Neuronal stem cell (in vitro differentiated cells): Measurements from ENCODE around the gene ELMO1.

ENCODE experiments used
- DNase-seq: peaks from one replicate; pipeline ENCODE4 v3.0.0-alpha.2; 2013; ENCODE audit warnings: low spot score
- H2AFZ ChIP-seq: one replicate; pipeline ENCODE4 v1.6.1; 2013; ENCODE audit warnings: mild to moderate bottlenecking, low read length, inconsistent platforms
- H2AK5ac ChIP-seq: 2 replicates; pipeline ENCODE4 v1.6.1; 2013; ENCODE audit warnings: low read depth, mild to moderate bottlenecking, inconsistent platforms, low read length, moderate library complexity, mixed read lengths
- H2BK120ac ChIP-seq: 2 replicates; pipeline ENCODE4 v1.6.1; 2013; ENCODE audit warnings: low read depth, mild to moderate bottlenecking, inconsistent platforms, low read length, moderate library complexity, mixed read lengths
- H2BK12ac ChIP-seq: one replicate; pipeline ENCODE4 v1.6.1; 2013; ENCODE audit warnings: low read length, inconsistent platforms
- H2BK15ac ChIP-seq: 2 replicates; pipeline ENCODE4 v1.6.1; 2013; ENCODE audit warnings: mild to moderate bottlenecking, low read length, inconsistent platforms, mixed read lengths
- H2BK5ac ChIP-seq: one replicate; pipeline ENCODE4 v1.6.1; 2013; ENCODE audit warnings: inconsistent platforms, mild to moderate bottlenecking, low read length, moderate library complexity
- H3K14ac ChIP-seq: one replicate; pipeline ENCODE4 v1.6.1; 2013; ENCODE audit warnings: low read length, inconsistent platforms
- H3K18ac ChIP-seq: 2 replicates; pipeline ENCODE4 v1.6.1; 2013; ENCODE audit warnings: low read length, inconsistent platforms
- H3K23ac ChIP-seq: 2 replicates; pipeline ENCODE4 v1.6.1; 2013; ENCODE audit warnings: low read depth, mild to moderate bottlenecking, mixed read lengths, low read length, inconsistent platforms; ENCODE audit not compliant: poor library complexity
- H3K27ac ChIP-seq: replicated peaks from 3 replicates; pipeline ENCODE4 v1.5.1; 2013; ENCODE audit warnings: low read length, inconsistent platforms
- H3K27me3 ChIP-seq, 3 experiments: 2 replicates each; pipeline ENCODE4 v1.6.1; 2013; ENCODE audit warnings: low read length in 3 of 3, mild to moderate bottlenecking in 2 of 3, inconsistent platforms in 1 of 3, low read depth in 1 of 3, mixed read lengths in 1 of 3, moderate library complexity in 1 of 3; ENCODE audit not compliant: control insufficient read depth in 3 of 3, insufficient read depth in 3 of 3
- H3K36me3 ChIP-seq, 2 donors: replicated peaks in 1 of 2; 2 replicates each; pipeline ENCODE4 v1.6.1; 2013; ENCODE audit warnings: low read length in 2 of 2; ENCODE audit not compliant: control insufficient read depth in 2 of 2, insufficient read depth in 2 of 2
- H3K4ac ChIP-seq: 2 replicates; pipeline ENCODE4 v1.6.1; 2013; ENCODE audit warnings: inconsistent platforms, mild to moderate bottlenecking, low read length, moderate library complexity
- H3K4me1 ChIP-seq, 2 donors: 1 replicate in 1 of 2; 2 replicates in 1 of 2; pipeline ENCODE4 v1.6.1; 2013; ENCODE audit warnings: low read length in 2 of 2, low read depth in 1 of 2; ENCODE audit not compliant: control insufficient read depth in 2 of 2, insufficient read depth in 1 of 2
- H3K4me2 ChIP-seq: one replicate; pipeline ENCODE4 v1.6.1; 2013; ENCODE audit warnings: mild to moderate bottlenecking, low read length, inconsistent platforms; ENCODE audit not compliant: insufficient read depth, poor library complexity, severe bottlenecking
- H3K4me3 ChIP-seq, 2 donors: 2 replicates each; pipeline ENCODE4 v1.5.1; 2013; ENCODE audit warnings: low read length in 2 of 2, mild to moderate bottlenecking in 2 of 2, inconsistent platforms in 1 of 2, moderate library complexity in 1 of 2
- H3K79me1 ChIP-seq: one replicate; pipeline ENCODE4 v1.6.1; 2013; ENCODE audit warnings: low read depth, mild to moderate bottlenecking, inconsistent platforms, low read length, moderate library complexity
- H3K9ac ChIP-seq: one replicate; pipeline ENCODE4 v1.6.1; 2013; ENCODE audit warnings: mild to moderate bottlenecking, low read depth, low read length, inconsistent platforms; ENCODE audit not compliant: poor library complexity
- H3K9me3 ChIP-seq, 2 donors: replicated peaks in 1 of 2; 2 replicates each; pipeline versions ENCODE3 to v1.6.1; 2013; ENCODE audit warnings: low read length in 2 of 2, mild to moderate bottlenecking in 2 of 2, inconsistent platforms in 1 of 2, low read depth in 1 of 2, mixed read lengths in 1 of 2, moderate library complexity in 1 of 2; ENCODE audit not compliant: control insufficient read depth in 2 of 2, insufficient read depth in 1 of 2
- H4K8ac ChIP-seq: one replicate; pipeline ENCODE4 v1.6.1; 2013; ENCODE audit warnings: low read depth, mild to moderate bottlenecking, inconsistent platforms, low read length, moderate library complexity
- H4K91ac ChIP-seq: one replicate; pipeline ENCODE4 v1.6.1; 2013; ENCODE audit warnings: low read length, low read depth, mild to moderate bottlenecking, inconsistent platforms; ENCODE audit not compliant: poor library complexity
- WGBS, 2 donors: extraction: QIAGEN DNeasy Blood & Tissue Kit; methylation state at CpG; one replicate each; pipeline ENCODE4 v1.1.7; 2013; ENCODE audit warnings: missing lambda C conversion rate in 2 of 2, mixed read lengths in 1 of 2; ENCODE audit not compliant: insufficient read length in 2 of 2, insufficient replicate concordance in 1 of 2; ENCODE audit errors: extremely low coverage in 2 of 2; 5-methylcytosine and 5-hydroxymethylcytosine counted together

ELMO1 gene

DNA sequence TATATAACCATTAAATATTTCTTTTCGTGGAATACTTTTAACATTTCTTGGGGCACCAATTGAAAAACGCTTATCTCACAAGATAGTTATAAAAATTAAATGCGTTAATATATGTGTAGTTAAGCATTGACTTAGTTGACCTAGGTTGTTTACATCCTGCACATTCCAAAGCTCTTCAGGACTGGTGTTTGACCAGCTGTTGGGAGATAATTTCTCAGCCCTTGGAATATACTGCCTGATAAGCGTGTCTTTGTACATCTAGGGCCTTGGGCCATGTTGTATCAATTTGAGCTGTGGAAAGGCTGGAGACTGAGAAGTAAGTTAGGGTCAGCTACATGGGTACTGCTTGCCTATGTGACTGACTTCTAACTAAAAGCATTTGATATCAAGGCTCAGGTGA is 634.4 kb downstream of the ELMO1 start:
- H2BK15ac ChIP-seq, result no peak overlapping the region
- H2AFZ ChIP-seq, result no peak overlapping the region
- no peak overlapping the region for H3K4me2 ChIP-seq
- H2AK5ac ChIP-seq, result no peak overlapping the region
- H3K36me3 ChIP-seq, result no peaks in the 10 kb centered on the region
- H3K9ac ChIP-seq, result no peak overlapping the region
- H3K14ac ChIP-seq, result no peak overlapping the region
- no peak overlapping the region for H3K4ac ChIP-seq
- no peaks in the 10 kb centered on the region for H3K9me3 ChIP-seq
- H3K27ac ChIP-seq, result no peak overlapping the region
- no peak overlapping the region for H3K18ac ChIP-seq
- H2BK5ac ChIP-seq, result no peak overlapping the region
- H3K4me1 ChIP-seq, result no peaks in the 10 kb centered on the region
- no peak overlapping the region for H4K91ac ChIP-seq
- H3K79me1 ChIP-seq, result no peaks in the 10 kb centered on the region
- DNase-seq, result no peak
- no CpG with 5 or more reads among the region's 4 CpGs for WGBS, 2 donors
- no peak overlapping the region for H3K23ac ChIP-seq
- H3K4me3 ChIP-seq, result no peak overlapping the region
- no peak overlapping the region for H2BK120ac ChIP-seq
- H3K27me3 ChIP-seq, result no peaks in the 10 kb centered on the region
- H4K8ac ChIP-seq, result no peak overlapping the region
- no peak overlapping the region for H2BK12ac ChIP-seq

DNA sequence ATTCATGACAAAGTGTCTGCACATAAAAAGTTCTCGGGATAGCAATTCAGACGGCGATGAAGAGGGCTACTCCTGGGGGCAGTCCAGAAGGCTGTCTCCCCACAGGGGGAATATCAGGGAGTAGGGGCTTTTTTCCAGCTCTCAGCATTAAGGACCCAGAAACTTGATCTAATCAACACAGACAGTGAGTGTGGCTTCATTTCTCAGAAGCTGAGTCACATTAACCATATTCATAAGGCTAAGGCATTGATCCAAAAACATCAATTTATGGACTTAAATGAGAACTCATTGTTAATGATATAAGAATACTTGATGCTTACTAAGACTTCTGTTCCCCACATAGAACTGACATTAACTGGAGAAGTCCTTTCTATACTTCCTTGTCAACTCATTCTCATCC is 636.9 kb downstream of the ELMO1 start:
- Histone ChIP-seq H2BK120ac (no peak overlapping the region), H3K9me3 (no peaks in the 10 kb centered on the region), H3K4me2 (no peak overlapping the region), H3K18ac (no peak overlapping the region), H3K36me3 (no peaks in the 10 kb centered on the region), H3K4me3 (no peak overlapping the region), H2BK5ac (no peak overlapping the region), H2AK5ac (no peak overlapping the region), H3K79me1 (no peaks in the 10 kb centered on the region), H3K27ac (no peak overlapping the region), H2BK15ac (no peak overlapping the region), H3K4ac (no peak overlapping the region), H4K8ac (no peak overlapping the region), H2AFZ (no peak overlapping the region), H3K23ac (no peak overlapping the region), H3K4me1 (peaks cover 0 to 2% of the 10 kb centered on the region in 2 donors), H3K27me3 (no peaks in the 10 kb centered on the region), H3K14ac (no peak overlapping the region), H4K91ac (no peak overlapping the region), H2BK12ac (no peak overlapping the region), H3K9ac (no peak overlapping the region)
- no peak for DNase-seq
- WGBS, 2 donors, result no CpG with 5 or more reads among the region's 3 CpGs

DNA sequence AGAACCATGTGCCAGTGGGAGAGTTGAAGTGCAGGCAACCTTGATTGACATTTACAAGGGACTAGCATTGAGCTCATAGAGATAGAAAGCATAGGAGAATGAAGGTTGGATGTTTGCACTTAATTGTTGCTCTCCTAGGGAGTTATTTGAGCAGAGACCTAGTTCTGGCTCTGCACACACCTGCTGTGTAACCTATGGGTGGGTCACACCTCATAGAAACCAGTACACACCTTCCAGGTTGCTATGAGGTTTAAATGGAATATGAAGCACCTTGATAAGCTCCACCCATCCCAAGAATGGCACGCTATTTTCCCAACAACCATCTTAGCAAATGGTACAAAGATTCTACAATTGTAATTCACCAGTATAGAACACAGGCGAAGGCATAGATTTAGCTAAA is 638.2 kb downstream of the ELMO1 start:
- Histone ChIP-seq H4K91ac (no peak overlapping the region), H3K18ac (no peak overlapping the region), H2BK12ac (no peak overlapping the region), H3K27me3 (no peaks in the 10 kb centered on the region), H3K9me3 (no peaks in the 10 kb centered on the region), H3K4me2 (no peak overlapping the region), H3K9ac (no peak overlapping the region), H2BK5ac (no peak overlapping the region), H2AFZ (no peak overlapping the region), H2AK5ac (no peak overlapping the region), H3K36me3 (no peaks in the 10 kb centered on the region), H3K27ac (no peak overlapping the region), H3K4ac (no peak overlapping the region), H3K23ac (no peak overlapping the region), H3K79me1 (no peaks in the 10 kb centered on the region), H2BK120ac (no peak overlapping the region), H3K4me1 (peaks cover 0 to 2% of the 10 kb centered on the region in 2 donors), H2BK15ac (no peak overlapping the region), H4K8ac (no peak overlapping the region), H3K14ac (no peak overlapping the region), H3K4me3 (no peak overlapping the region)
- no peak for DNase-seq
- WGBS, 2 donors, result no CpG with 5 or more reads among the region's 2 CpGs

DNA sequence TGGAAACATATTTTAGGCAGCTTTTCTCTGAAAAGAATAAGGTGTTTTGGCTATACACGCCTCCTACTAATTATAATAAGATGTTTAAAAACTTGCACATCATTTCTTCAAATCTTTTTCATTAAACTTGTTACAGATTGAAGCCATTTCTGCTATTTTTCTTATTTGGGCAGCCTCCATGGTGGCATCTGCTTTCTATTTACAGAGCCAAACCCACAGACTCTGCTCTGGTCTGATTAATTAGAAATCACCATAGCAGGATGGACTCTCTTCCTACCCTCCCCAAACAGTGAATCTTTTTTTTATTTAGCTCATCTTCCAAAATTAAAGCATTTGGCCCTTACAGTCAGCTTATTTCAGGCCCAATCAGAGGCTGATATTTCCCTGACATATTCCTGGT is 638.6 kb downstream of the ELMO1 start:
- WGBS, 2 donors, result no CpG with 5 or more reads among the region's 1 CpG
- no peak overlapping the region for H3K27ac ChIP-seq

More for the DNA sequence above, 638.6 kb downstream of the ELMO1 start:
- DNase-seq, result no peak
- Histone ChIP-seq H3K79me1 (no peaks in the 10 kb centered on the region), H3K4me3 (no peak overlapping the region), H3K4me2 (no peak overlapping the region), H2BK15ac (no peak overlapping the region), H3K36me3 (no peaks in the 10 kb centered on the region), H3K27me3 (no peaks in the 10 kb centered on the region), H3K4ac (no peak overlapping the region), H2BK5ac (no peak overlapping the region), H2BK12ac (no peak overlapping the region), H3K14ac (no peak overlapping the region), H4K8ac (no peak overlapping the region), H2BK120ac (no peak overlapping the region), H3K9ac (no peak overlapping the region), H3K4me1 (peaks cover 0 to 2% of the 10 kb centered on the region in 2 donors), H3K9me3 (no peaks in the 10 kb centered on the region), H4K91ac (no peak overlapping the region), H2AFZ (no peak overlapping the region), H2AK5ac (no peak overlapping the region), H3K23ac (no peak overlapping the region), H3K18ac (no peak overlapping the region)
